ENCODE results near the gene ZNF655. TPM values are rescaled to one million over a fixed set of nuclear protein-coding genes. Genes with fewer than 3 reads are reported as not detected.
A peak's percentile ranks its signal among the peaks of the same experiment; 100 is the strongest.

ZNF655 gene
- total and polyA plus RNA-seq, 2 of the 8 experiments (the other 6 are each of a cell fraction or from before 2014, with no cell fraction given) = 27.1 to 37.8 TPM

DNA sequence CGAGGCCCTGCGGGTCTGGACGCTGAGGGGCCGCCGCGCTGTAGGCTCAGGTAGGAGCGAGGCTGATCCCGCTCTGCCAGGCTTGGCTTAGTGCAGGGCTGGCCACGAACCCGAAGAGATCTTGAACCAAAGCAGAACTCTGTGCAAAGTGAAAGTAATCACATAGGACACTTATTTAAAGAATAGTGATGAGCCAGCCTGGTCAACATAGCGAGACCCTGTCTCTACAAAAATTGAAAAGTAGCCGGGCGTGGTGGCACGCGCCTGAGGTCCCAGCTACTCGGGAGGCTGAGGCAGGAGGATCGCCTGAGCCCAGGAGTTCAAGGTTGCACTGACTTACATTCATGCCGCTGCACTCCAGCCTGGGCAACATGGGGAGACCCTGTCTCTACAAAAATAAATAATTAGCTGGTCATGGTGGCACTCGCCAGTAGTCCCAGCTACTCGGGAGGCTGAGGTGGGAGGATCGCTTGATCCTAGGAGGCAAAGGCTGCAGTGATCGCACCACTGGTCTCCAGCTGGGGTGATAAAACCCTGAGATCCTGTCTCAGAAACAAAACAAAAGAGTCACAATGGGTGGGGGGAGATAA is 58.8 kb downstream of the ZNF655 start:
- Histone ChIP-seq H3K36me3 (ENCODE audit: control insufficient read depth in 2 of 4, insufficient read depth in 4 of 4, low read length in 3 of 4) (peaks cover 8 to 37% (median 29%) of the 10 kb centered on the region in 4 experiments), H3K4me2 (ENCODE audit: insufficient read depth in 1 of 2, low read depth in 2 of 2, low read length in 2 of 2) (peak overlapping the region; percentile 54 to 98), H3K79me1 (ENCODE audit: low read depth, low read length) (peaks cover 8% of the 10 kb centered on the region), H3K9ac (replicated peaks in 1 of 4; ENCODE audit: extremely low read depth in 1 of 4, low read depth in 3 of 4, low read length in 3 of 4) (peak overlapping the region; percentile 83 to 99 (median 93)), H4K20me1 (replicated peaks in 1 of 2; ENCODE audit: control insufficient read depth in 1 of 2, insufficient read depth in 2 of 2, low read length in 2 of 2) (peaks cover 0 to 4% of the 10 kb centered on the region in 2 experiments), H3K23me2 (ENCODE audit: low read depth, low read length) (peaks cover 7% of the 10 kb centered on the region), H4K8ac (ENCODE audit: extremely low read depth, insufficient read depth, low read length) (peak overlapping the region; percentile 90), H2BK15ac (ENCODE audit: low read length) (no peak overlapping the region), H2BK5ac (ENCODE audit: low read depth, low read length) (peak overlapping the region; percentile 45; the same call in 1 of the 2 replicates), H3K14ac (ENCODE audit: insufficient read length) (no peak overlapping the region), H4K5ac (ENCODE audit: insufficient read length, low read depth, low read length) (no peak overlapping the region), H2AFZ (ENCODE audit: low read length) (no peak overlapping the region), H3K27ac (ENCODE audit: low read depth, low read length) (0 out of 2 replicates have a peak overlapping the region, but pooled peaks have one; percentile 96), H2BK20ac (ENCODE audit: low read length) (no peak overlapping the region), H3K18ac (ENCODE audit: extremely low read depth, low read length) (no peak overlapping the region), H3K27me3 (replicated peaks in 1 of 4; ENCODE audit: control insufficient read depth in 3 of 4, extremely low read depth in 1 of 4, insufficient read depth in 3 of 4, low read length in 3 of 4) (no peaks in the 10 kb centered on the region), H3K9me3 (ENCODE audit: insufficient read depth in 2 of 2, low read depth in 1 of 2, low read length in 1 of 2) (no peaks in the 10 kb centered on the region), H3K4ac (replicated peaks; ENCODE audit: insufficient read length, low read depth, low read length) (no peak overlapping the region), H3K56ac (replicated peaks; ENCODE audit: insufficient read length, low read depth, low read length) (peak overlapping the region; percentile 3), H2AK5ac (ENCODE audit: low read depth, low read length) (no peak overlapping the region), H2BK12ac (ENCODE audit: low read depth, low read length) (no peak overlapping the region), H3K4me1 (replicated peaks in 1 of 4; ENCODE audit: control insufficient read depth in 3 of 4, insufficient read depth in 4 of 4, low read length in 3 of 4) (no peaks in the 10 kb centered on the region; a peak in 2 of 7 replicates), H3K23ac (ENCODE audit: insufficient read length) (no peak overlapping the region), H4K91ac (replicated peaks; ENCODE audit: insufficient read length, low read length) (no peak overlapping the region), H3K4me3 (ENCODE audit: extremely low read depth in 1 of 4, insufficient read depth in 2 of 4, low read depth in 3 of 4, low read length in 4 of 4) (peak overlapping the region; percentile 88 to 96 (median 94)), H3K79me2 (ENCODE audit: control insufficient read depth in 1 of 2, insufficient read depth in 2 of 2, low read length in 2 of 2) (peaks cover 0 to 12% of the 10 kb centered on the region in 2 experiments; a peak in 1 of 4 replicates), H2BK120ac (replicated peaks; ENCODE audit: low read depth, low read length) (no peak overlapping the region)
- ChIA-PET CTCF (ENCODE audit: partially characterized antibody) (interaction anchor here (0.6 to 4.1 kb wide), 13 partner anchors 10 to 387 kb away, joined by 3 to 28 read pairs (median 5); partner anchors contain the start of genes TMEM225B and ZNF655), POLR2A (ENCODE audit: partially characterized antibody) (interaction anchor here (0.6 to 2.8 kb wide), 27 partner anchors 10 to 453 kb away, joined by 3 to 17 read pairs (median 4); partner anchors contain the start of genes FAM200A, TMEM225B, ZKSCAN1 and ZNF394)
- FAIRE-seq = no peak
- no peak for TF ChIP-seq SP4 (IDR thresholded peaks at IDR 0.05; ENCODE audit: low read length)
- no peak for TF ChIP-seq POLR2A (IDR thresholded peaks at IDR 0.05; ENCODE audit: control extremely low read depth in 1 of 2, low read depth in 2 of 2, low read length in 2 of 2)
- TF ChIP-seq YY1 (IDR thresholded peaks at IDR 0.05; ENCODE audit: low read depth, low read length) = no peak
- TF ChIP-seq SAP30 (IDR thresholded peaks at IDR 0.05; ENCODE audit: insufficient read depth, insufficient replicate concordance, low read length) = no peak
- no peak for TF ChIP-seq BCL11A (IDR thresholded peaks at IDR 0.05; ENCODE audit: low read depth in 2 of 2, low read length in 2 of 2)
- no peak for TF ChIP-seq TAF7 (optimal IDR thresholded peaks at IDR 0.05; ENCODE audit: borderline replicate concordance, low read depth, low read length)
- no peak for TF ChIP-seq RFX5 (IDR thresholded peaks at IDR 0.05; ENCODE audit: borderline replicate concordance, low read depth, low read length)
- TF ChIP-seq JUND (IDR thresholded peaks at IDR 0.05; ENCODE audit: low read length) = no peak
- TF ChIP-seq SP1 (IDR thresholded peaks at IDR 0.05; ENCODE audit: low read depth, low read length) = no peak
- TF ChIP-seq GABPA (IDR thresholded peaks at IDR 0.05; ENCODE audit: borderline replicate concordance, insufficient read depth, low read length) = no peak
- no peak for TF ChIP-seq SRF (IDR thresholded peaks at IDR 0.05; ENCODE audit: low read depth, low read length)
- no peak for TF ChIP-seq CBX5 (IDR thresholded peaks at IDR 0.05; ENCODE audit: low read depth, low read length)
- 40% methylated on average over 21 of the region's 22 CpGs; no CpG with 5 or more reads in 1 of the 2 experiments for WGBS, 2 experiments (ENCODE audit: extremely low coverage in 1 of 2, insufficient coverage in 1 of 2, insufficient read length in 1 of 2, insufficient replicate concordance in 2 of 2, low coverage in 1 of 2, low lambda C conversion rate in 2 of 2, missing lambda C conversion rate in 1 of 2)
- no peak for DNase-seq (ENCODE audit: low read depth in 1 of 2, low spot score in 2 of 2)

Data from H1 (cell line).